AG09309 (cell line): ENCODE measurements around the gene ZNF212.

Experiments used
- DNase-seq: peaks from one replicate; pipeline ENCODE4 v3.0.0-alpha.2; 2010; ENCODE audit warnings: low read depth
- H3K4me3 ChIP-seq: 2 replicates; pipeline ENCODE4 v1.5.1; 2011; ENCODE audit warnings: mild to moderate bottlenecking, low read depth, low read length, moderate library complexity; ENCODE audit not compliant: control insufficient read depth
- TF ChIP-seq, protein P1 (sequence below): IDR thresholded peaks from 2 replicates; pipeline ENCODE4 v1.5.1; 2011; ENCODE audit warnings: mild to moderate bottlenecking, low read depth, low read length, inconsistent platforms; ENCODE audit not compliant: insufficient read depth, control insufficient read depth; ENCODE audit errors: missing control alignments

ZNF212 gene

DNA sequence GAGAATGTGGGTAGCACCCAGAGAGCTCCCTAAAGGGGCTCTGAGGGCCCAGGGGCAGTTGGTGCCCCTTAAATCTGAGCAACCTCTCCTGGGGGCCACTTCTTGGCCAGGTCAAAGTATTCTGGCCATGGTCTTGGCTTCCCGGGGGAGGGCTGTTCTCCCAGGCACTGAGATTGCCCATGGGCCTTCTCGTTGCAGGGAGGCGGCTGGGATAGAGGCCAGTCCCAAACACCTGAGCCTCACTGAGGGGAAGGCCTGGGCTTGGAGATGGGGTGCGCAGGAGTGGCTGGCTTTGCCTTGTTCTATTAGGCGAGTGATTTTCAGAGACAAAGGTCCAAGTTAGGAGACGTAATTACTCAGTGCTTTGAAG is 56.0 kb downstream of the ZNF212 start:
- H3K4me3 ChIP-seq = no peak overlapping the region
- DNase-seq = no peak
- TF ChIP-seq, protein P1, sequence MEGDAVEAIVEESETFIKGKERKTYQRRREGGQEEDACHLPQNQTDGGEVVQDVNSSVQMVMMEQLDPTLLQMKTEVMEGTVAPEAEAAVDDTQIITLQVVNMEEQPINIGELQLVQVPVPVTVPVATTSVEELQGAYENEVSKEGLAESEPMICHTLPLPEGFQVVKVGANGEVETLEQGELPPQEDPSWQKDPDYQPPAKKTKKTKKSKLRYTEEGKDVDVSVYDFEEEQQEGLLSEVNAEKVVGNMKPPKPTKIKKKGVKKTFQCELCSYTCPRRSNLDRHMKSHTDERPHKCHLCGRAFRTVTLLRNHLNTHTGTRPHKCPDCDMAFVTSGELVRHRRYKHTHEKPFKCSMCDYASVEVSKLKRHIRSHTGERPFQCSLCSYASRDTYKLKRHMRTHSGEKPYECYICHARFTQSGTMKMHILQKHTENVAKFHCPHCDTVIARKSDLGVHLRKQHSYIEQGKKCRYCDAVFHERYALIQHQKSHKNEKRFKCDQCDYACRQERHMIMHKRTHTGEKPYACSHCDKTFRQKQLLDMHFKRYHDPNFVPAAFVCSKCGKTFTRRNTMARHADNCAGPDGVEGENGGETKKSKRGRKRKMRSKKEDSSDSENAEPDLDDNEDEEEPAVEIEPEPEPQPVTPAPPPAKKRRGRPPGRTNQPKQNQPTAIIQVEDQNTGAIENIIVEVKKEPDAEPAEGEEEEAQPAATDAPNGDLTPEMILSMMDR = no peak

DNA sequence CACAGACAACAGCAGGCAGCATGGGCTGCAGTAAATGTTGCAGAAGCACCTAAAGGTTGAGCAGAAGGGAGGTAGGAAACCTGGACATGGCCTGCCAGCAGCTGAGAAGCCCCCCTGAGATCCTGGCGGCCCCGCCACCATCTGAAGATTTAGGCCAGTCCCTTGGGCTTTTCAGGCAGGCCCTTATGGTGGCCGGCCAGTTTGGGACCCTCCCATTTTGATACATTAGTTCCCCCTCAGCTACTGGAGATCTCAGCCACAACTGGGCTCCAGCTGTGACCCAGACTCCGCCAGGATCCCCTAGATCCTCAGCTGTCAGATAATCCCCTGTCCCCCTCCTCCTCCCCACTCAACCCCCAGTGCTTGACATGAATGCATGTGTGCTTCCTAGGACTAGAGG is 56.9 kb downstream of the ZNF212 start:
- DNase-seq = no peak
- no peak overlapping the region for H3K4me3 ChIP-seq
- TF ChIP-seq, protein P1 = no peak

DNA sequence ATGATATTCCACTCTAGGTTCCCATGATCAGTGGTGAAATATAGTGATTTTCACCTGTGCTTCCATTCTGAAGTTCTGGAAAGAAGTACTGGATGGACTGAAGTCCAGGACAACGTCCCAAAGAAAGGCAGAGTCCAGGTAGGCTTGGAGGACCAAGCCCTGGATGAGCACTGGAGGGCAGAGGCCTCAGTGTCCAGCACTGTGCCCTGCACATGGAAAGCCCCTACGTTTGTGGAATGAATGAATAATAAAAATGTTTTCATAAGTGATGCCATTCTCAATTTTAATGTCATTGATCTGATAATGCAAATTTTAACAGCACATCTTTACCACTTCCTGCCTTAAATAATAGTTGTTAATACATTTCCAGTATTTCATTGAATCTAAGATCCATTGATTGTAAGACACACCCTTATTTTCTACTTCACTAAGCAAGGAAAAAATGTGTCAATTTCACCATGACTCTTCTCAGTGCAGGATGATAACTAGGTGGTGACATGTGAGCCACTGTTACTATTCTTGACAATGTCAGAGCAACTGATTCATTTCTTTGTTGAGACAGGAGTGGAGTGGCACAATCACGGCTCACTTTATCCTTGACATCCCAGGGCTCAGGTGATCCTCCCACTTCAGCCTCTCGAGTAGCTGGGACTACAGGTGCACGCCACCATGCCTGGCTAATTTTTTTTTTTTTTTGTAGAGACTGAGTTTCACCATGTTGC is 57.7 kb downstream of the ZNF212 start:
- no peak overlapping the region for H3K4me3 ChIP-seq
- DNase-seq = no peak
- TF ChIP-seq, protein P1 = no peak

DNA sequence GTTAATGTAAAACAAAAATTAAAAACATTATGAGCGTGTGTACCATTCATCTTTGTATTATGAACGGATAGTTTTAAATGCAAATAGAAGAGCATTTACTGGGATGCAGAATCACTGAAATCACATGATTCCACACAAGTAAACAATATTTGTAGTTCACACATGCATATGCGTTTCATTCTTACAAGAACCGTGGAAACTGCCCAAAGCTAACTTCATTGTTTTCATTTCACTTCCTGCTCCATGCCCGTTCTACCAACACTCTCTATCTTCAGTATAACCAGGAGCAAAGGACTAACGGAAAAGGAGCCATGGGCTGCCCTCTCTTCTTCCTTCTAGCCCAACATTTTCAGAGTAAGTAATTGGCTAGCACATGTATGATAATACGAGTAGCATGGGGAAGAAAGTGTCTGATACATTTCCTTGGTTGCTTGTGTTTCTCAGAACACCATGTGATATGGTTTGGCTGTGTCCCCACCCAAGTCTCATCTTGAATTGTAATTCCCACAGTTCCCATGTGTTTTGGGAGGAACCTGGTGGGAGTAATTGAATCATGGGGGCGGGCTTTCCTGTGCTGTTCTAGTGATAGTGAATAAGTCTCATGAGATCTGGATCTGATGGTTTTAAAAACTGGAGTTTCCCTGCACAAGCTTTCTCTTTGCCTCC is 61.3 kb downstream of the ZNF212 start:
- no peak for DNase-seq
- H3K4me3 ChIP-seq = no peak overlapping the region
- TF ChIP-seq, protein P1 = no peak

DNA sequence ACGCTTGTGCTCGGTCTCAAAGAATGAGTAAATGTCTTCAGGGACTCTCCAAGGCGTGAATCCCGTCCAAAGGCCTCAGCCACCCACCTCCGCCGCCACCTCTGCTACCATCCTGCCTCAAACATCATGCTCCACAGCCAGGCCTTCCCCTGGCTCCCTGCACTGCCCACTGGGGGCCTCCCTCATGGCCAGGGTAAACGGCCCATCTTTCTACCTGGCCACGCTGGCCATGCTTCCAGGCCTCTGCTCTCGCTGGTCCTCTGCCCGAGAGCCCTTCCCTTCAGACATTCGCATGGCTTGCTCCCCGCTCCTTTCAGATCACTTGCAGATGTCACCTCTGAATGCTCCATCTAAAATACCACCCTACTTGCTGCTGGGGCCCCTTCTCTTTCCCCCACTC is 62.8 kb downstream of the ZNF212 start:
- no peak overlapping the region for H3K4me3 ChIP-seq
- TF ChIP-seq, protein P1 = no peak

DNA sequence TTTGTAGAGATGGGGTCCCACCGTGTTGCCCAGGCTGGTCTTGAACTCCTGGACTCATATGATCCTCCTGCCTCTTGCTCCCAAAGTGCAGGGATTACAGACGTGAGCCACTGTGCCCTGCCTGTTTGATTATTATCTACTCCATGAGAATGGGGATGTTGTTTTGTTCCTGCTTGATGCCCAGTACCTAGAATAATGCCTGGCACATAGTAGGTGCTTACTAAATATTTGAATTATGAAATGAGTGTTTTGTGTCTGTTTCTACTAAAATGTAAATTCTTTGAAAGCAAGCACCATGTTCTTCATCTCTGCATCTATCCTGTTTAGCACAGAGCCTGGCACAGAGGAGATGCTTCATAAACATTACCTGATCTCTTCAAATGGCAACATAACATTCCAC is 63.4 kb downstream of the ZNF212 start:
- TF ChIP-seq, protein P1 = no peak
- DNase-seq = no peak
- H3K4me3 ChIP-seq = no peak overlapping the region

More for the DNA sequence above, 62.8 kb downstream of the ZNF212 start:
- DNase-seq = no peak
